Dendritic cell treated with granulocyte-macrophage colony-stimulating factor and Interleukin-4, amounts not matched to agents 40 ng/mL and 50 ng/mL, for 4 days (primary cell): Measurements from ENCODE around the gene CRHBP.
"Not testable (repeated sequence)": the region's sequence is repeated elsewhere in the genome, so short reads cannot be mapped to it uniquely, and the experiment has no call there.

Source experiments
- H3K27ac Mint-ChIP-seq: one replicate; pipeline ENCODE4 v1.8.0; 2022; ENCODE audit warnings: mild to moderate bottlenecking, mixed read lengths
- H3K27me3 Mint-ChIP-seq: one replicate; pipeline ENCODE4 v1.8.0; 2022; ENCODE audit warnings: mild to moderate bottlenecking, mixed read lengths
- H3K36me3 Mint-ChIP-seq: one replicate; pipeline ENCODE4 v1.8.0; 2022; ENCODE audit warnings: low read depth, mixed read lengths
- H3K4me1 Mint-ChIP-seq: one replicate; pipeline ENCODE4 v1.8.0; 2022; ENCODE audit warnings: low read depth, mixed read lengths
- H3K4me3 Mint-ChIP-seq: one replicate; pipeline ENCODE4 v1.8.0; 2022; ENCODE audit warnings: mild to moderate bottlenecking, moderate library complexity, mixed read lengths
- H3K9me3 Mint-ChIP-seq: one replicate; pipeline ENCODE4 v1.8.0; 2022; ENCODE audit warnings: mixed read lengths
- intact Hi-C: fragments of 100-400 bp; cut with micrococcal nuclease; formaldehyde crosslinking; loops from one replicate; pipeline ENCODE4 v1.15.0; 2022

Gene CRHBP

DNA sequence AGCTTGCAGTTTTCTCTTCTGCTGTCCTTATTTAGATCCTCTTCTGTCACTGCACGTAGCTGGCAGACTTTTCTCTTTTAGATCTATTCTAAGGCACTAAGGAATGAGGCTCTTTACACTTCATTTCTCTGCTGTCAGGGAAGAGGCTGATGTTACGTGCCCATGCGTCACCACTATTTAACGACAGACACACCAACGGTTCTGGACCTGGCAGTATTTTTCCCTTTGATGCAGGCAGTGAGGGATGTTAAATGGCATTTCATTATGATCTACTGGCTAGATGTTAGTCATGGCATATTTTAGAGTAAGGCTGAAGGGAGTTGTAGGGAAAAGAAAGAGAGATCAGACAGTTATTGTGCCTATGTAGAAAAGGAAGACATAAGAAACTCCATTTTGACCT lies 8.2 kb upstream of the CRHBP start:
- intact Hi-C loops: no loop called here
- no peaks in the 10 kb centered on the region for H3K27me3 Mint-ChIP-seq
- no peak overlapping the region for H3K27ac Mint-ChIP-seq
- peaks cover 24% of the 10 kb centered on the region for H3K4me1 Mint-ChIP-seq
- H3K36me3 Mint-ChIP-seq: no peaks in the 10 kb centered on the region
- no peak overlapping the region for H3K4me3 Mint-ChIP-seq
- no peaks in the 10 kb centered on the region for H3K9me3 Mint-ChIP-seq

- H3K36me3 Mint-ChIP-seq, H3K27me3 Mint-ChIP-seq, intact Hi-C loops, H3K9me3 Mint-ChIP-seq, H3K27ac Mint-ChIP-seq, H3K4me3 Mint-ChIP-seq: not testable (repeated sequence)
- peaks cover 24% of the 10 kb centered on the region for H3K4me1 Mint-ChIP-seq
Measured at GRCh38 chr5:76945238-76945637, 7.6 kb upstream of the CRHBP start.

DNA sequence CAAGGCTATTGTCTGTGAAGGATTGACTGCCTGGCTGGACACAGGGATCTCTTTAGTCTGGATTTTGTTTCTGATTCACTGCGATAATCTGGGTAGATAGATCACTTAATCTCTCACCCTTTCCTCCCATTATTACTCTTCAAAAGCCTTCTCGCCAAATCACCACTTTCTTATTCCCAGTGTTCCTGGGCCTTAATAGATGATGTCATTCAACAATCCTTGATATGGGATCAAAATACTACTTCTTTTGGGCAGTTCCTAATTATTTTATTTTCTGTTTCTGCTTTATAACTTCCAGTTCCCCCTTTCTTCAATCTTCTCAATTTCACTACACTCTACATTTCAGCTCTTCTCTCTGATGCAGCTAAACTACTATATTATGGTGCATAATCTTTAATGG lies 6.8 kb upstream of the CRHBP start:
- Mint-ChIP-seq H3K27ac (no peak overlapping the region), H3K4me3 (no peak overlapping the region), H3K9me3 (no peaks in the 10 kb centered on the region), H3K27me3 (peaks cover under 1% of the 10 kb centered on the region), H3K36me3 (no peaks in the 10 kb centered on the region), H3K4me1 (peaks cover 24% of the 10 kb centered on the region)
- intact Hi-C loops: no loop called here

- Mint-ChIP-seq H3K4me3 (no peak overlapping the region), H3K27me3 (peaks cover 5% of the 10 kb centered on the region), H3K36me3 (no peaks in the 10 kb centered on the region), H3K4me1 (peaks cover 24% of the 10 kb centered on the region), H3K9me3 (no peaks in the 10 kb centered on the region), H3K27ac (no peak overlapping the region)
- intact Hi-C loops: no loop called here
Measured at GRCh38 chr5:76947082-76947503, 5.8 kb upstream of the CRHBP start.

GRCh38 chr5:76953551-76954382 lies 922 bp downstream of the CRHBP start:
- no peaks in the 10 kb centered on the region for H3K9me3 Mint-ChIP-seq
- peaks cover 29% of the 10 kb centered on the region for H3K4me1 Mint-ChIP-seq
- H3K27me3 Mint-ChIP-seq: peaks cover 49% of the 10 kb centered on the region
- no peaks in the 10 kb centered on the region for H3K36me3 Mint-ChIP-seq
- peak overlapping the region; percentile 72 for H3K4me3 Mint-ChIP-seq
- intact Hi-C loops: no loop called here
- peak overlapping the region; percentile 75 for H3K27ac Mint-ChIP-seq

- Mint-ChIP-seq H3K9me3 (no peaks in the 10 kb centered on the region), H3K27me3 (peaks cover 49% of the 10 kb centered on the region), H3K36me3 (no peaks in the 10 kb centered on the region), H3K4me3 (peak overlapping the region; percentile 72), H3K4me1 (peaks cover 34% of the 10 kb centered on the region), H3K27ac (peak overlapping the region; percentile 75)
- intact Hi-C loops: no loop called here
Measured at GRCh38 chr5:76954383-76954763, 1.5 kb downstream of the CRHBP start.

DNA sequence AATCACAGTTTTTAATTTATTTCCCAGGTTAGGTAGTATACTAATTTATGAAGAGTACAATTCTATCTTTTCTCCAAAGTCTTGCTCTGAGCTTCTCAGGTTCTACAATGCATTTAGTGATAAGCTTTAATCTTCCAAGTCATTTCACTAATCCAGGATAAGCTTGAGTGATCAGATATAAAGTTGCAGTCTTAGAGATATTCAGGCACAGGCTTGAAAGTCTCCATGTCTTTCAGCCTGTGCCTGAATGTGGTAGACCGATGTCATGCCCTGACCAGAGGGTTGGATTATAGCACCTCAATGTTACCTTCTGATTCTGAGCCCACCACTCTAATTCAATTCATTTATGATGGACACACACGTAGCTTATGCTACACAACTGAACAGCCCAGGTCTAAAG lies 3.2 kb downstream of the CRHBP start:
- Mint-ChIP-seq H3K36me3 (no peaks in the 10 kb centered on the region), H3K4me1 (peaks cover 46% of the 10 kb centered on the region), H3K9me3 (no peaks in the 10 kb centered on the region), H3K4me3 (no peak overlapping the region), H3K27ac (no peak overlapping the region), H3K27me3 (peaks cover 49% of the 10 kb centered on the region)
- intact Hi-C loops: loop anchor here (5.0 kb wide), 1 partner anchor 79 kb away; no protein-coding TSS in a partner anchor

- Mint-ChIP-seq H3K4me1 (peaks cover 46% of the 10 kb centered on the region), H3K9me3 (no peaks in the 10 kb centered on the region), H3K27ac (peak overlapping the region; percentile 79), H3K36me3 (no peaks in the 10 kb centered on the region), H3K27me3 (peaks cover 23% of the 10 kb centered on the region), H3K4me3 (peak overlapping the region; percentile 30)
- intact Hi-C loops: loop anchor here (5.0 kb wide), 1 partner anchor 82 kb away; no protein-coding TSS in a partner anchor
Measured at GRCh38 chr5:76958991-76959767, 6.3 kb downstream of the CRHBP start.

GRCh38 chr5:76960004-76960625 lies 7.3 kb downstream of the CRHBP start:
- Mint-ChIP-seq H3K4me3 (peak overlapping the region; percentile 30), H3K36me3 (no peaks in the 10 kb centered on the region), H3K9me3 (no peaks in the 10 kb centered on the region), H3K27me3 (peaks cover 14% of the 10 kb centered on the region), H3K4me1 (peaks cover 37% of the 10 kb centered on the region), H3K27ac (peak overlapping the region; percentile 79)
- intact Hi-C loops: no loop called here

DNA sequence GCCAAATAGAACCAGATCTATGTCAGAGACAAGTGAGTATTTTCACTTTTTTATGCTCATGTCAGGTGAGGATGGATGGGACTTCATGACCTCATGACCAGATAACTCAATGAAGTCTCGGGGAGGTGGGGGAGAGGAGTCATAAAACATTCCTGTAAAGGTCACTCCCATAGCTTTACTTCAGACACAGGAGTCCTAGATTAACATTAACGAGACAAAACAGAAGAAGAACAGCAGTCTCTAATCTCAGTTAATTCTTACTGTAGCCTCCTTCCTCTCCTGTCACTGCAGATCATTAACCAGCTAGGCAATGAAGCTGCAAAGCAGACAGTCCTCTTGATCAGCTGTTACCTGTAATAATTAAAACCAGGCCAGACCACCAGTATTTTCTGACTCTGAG lies 11.2 kb downstream of the CRHBP start:
- Mint-ChIP-seq H3K27ac (no peak overlapping the region), H3K4me3 (no peak overlapping the region), H3K36me3 (no peaks in the 10 kb centered on the region), H3K4me1 (peaks cover 28% of the 10 kb centered on the region), H3K9me3 (no peaks in the 10 kb centered on the region), H3K27me3 (no peaks in the 10 kb centered on the region)
- intact Hi-C loops: no loop called here

GRCh38 chr5:76971511-76971910 lies 18.7 kb downstream of the CRHBP start:
- no peaks in the 10 kb centered on the region for H3K4me1 Mint-ChIP-seq
- no peak overlapping the region for H3K4me3 Mint-ChIP-seq
- intact Hi-C loops: no loop called here
- no peaks in the 10 kb centered on the region for H3K9me3 Mint-ChIP-seq
- H3K27me3 Mint-ChIP-seq: no peaks in the 10 kb centered on the region
- no peaks in the 10 kb centered on the region for H3K36me3 Mint-ChIP-seq
- no peak overlapping the region for H3K27ac Mint-ChIP-seq

- Mint-ChIP-seq H3K9me3 (no peaks in the 10 kb centered on the region), H3K27ac (no peak overlapping the region), H3K36me3 (no peaks in the 10 kb centered on the region), H3K4me3 (no peak overlapping the region), H3K4me1 (no peaks in the 10 kb centered on the region), H3K27me3 (no peaks in the 10 kb centered on the region)
- intact Hi-C loops: no loop called here
Measured at GRCh38 chr5:76972689-76973088, 19.8 kb downstream of the CRHBP start.

GRCh38 chr5:76974785-76975184 lies 21.9 kb downstream of the CRHBP start:
- intact Hi-C loops: no loop called here
- H3K36me3 Mint-ChIP-seq: no peaks in the 10 kb centered on the region
- no peaks in the 10 kb centered on the region for H3K27me3 Mint-ChIP-seq
- H3K4me1 Mint-ChIP-seq: no peaks in the 10 kb centered on the region
- H3K27ac Mint-ChIP-seq: no peak overlapping the region
- H3K9me3 Mint-ChIP-seq: no peaks in the 10 kb centered on the region
- H3K4me3 Mint-ChIP-seq: no peak overlapping the region

GRCh38 chr5:76978869-76979268 lies 26.0 kb downstream of the CRHBP start:
- Mint-ChIP-seq H3K27me3 (peaks cover 2% of the 10 kb centered on the region), H3K4me1 (no peaks in the 10 kb centered on the region), H3K9me3 (no peaks in the 10 kb centered on the region), H3K36me3 (no peaks in the 10 kb centered on the region), H3K4me3 (no peak overlapping the region), H3K27ac (no peak overlapping the region)
- intact Hi-C loops: no loop called here
